ENCODE measurements around the gene HNF1B.
A peak's percentile ranks its signal among the peaks of the same experiment; 100 is the strongest.

Gene HNF1B

GRCh38 chr17:37643118-37643766 lies 101.6 kb downstream of the HNF1B start, which contains the start of gene DDX52:
TSS of gene DDX52 (minus strand) at chr17:37643446. CDS start at chr17:37643420, 26 bp downstream.
- DNase-seq (ENCODE audit: low read depth): peak; percentile 90
- H3K4me3 ChIP-seq (ENCODE audit: low read depth, low read length): peak within 1 kb of the TSS; percentile 87
- TF ChIP-seq, protein P1, sequence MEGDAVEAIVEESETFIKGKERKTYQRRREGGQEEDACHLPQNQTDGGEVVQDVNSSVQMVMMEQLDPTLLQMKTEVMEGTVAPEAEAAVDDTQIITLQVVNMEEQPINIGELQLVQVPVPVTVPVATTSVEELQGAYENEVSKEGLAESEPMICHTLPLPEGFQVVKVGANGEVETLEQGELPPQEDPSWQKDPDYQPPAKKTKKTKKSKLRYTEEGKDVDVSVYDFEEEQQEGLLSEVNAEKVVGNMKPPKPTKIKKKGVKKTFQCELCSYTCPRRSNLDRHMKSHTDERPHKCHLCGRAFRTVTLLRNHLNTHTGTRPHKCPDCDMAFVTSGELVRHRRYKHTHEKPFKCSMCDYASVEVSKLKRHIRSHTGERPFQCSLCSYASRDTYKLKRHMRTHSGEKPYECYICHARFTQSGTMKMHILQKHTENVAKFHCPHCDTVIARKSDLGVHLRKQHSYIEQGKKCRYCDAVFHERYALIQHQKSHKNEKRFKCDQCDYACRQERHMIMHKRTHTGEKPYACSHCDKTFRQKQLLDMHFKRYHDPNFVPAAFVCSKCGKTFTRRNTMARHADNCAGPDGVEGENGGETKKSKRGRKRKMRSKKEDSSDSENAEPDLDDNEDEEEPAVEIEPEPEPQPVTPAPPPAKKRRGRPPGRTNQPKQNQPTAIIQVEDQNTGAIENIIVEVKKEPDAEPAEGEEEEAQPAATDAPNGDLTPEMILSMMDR (IDR thresholded peaks at IDR 0.05; ENCODE audit: control insufficient read depth, extremely low read depth, insufficient read depth): no peak

DNA sequence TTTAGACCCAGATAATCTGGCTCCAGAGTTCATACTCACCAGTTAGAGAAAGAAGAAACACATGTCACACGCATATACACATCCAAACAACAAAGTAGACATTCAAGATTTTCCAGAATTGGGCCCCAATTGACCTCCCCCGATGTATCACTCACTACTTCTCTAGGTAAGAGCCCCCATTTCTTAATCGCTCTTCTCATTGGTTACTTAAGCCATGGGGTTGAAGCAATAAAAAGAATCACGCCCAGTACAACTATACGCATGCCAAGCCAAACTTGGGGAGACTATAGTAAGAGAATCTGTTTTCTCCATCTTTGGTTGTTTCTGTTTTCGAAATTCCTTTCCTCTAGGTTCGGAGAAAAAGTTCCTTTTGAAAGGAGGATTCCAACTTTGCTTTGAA lies 102.2 kb downstream of the HNF1B start:
- TF ChIP-seq, protein P1 (IDR thresholded peaks at IDR 0.05; ENCODE audit: control insufficient read depth, extremely low read depth, insufficient read depth): no peak
- no peak for DNase-seq (ENCODE audit: low read depth)
- H3K4me3 ChIP-seq (ENCODE audit: low read depth, low read length): peak overlapping the region; percentile 87

DNA sequence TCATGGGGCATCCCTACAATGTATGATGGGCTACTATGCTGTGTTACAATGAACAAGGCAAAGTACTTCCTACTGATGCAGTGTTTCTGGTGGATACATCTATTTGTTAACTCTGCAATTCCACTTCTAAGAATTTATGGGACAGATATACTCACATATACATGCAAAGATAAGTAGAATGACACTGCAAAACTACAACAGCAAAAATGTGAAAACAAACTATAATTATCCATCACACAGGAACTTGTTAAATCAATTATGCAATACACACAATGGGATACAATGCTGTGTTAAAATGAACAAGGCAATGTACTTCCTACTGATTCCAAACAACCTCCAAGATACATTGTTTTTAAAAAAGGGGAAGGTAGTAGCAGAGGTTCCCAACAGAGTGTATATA lies 104.8 kb downstream of the HNF1B start:
- no peak for DNase-seq (ENCODE audit: low read depth)
- TF ChIP-seq, protein P1 (IDR thresholded peaks at IDR 0.05; ENCODE audit: control insufficient read depth, extremely low read depth, insufficient read depth): no peak
- no peak overlapping the region for H3K4me3 ChIP-seq (ENCODE audit: low read depth, low read length)

- DNase-seq (ENCODE audit: low read depth): no peak
- H3K4me3 ChIP-seq (ENCODE audit: low read depth, low read length): no peak overlapping the region
- TF ChIP-seq, protein P1 (IDR thresholded peaks at IDR 0.05; ENCODE audit: control insufficient read depth, extremely low read depth, insufficient read depth): no peak
Observed at GRCh38 chr17:37637956-37638355, 106.9 kb downstream of the HNF1B start.

Data from LNCaP clone FGC (cell line).